GM19438 (cell line): ENCODE data around the gene PDCD5.
"Not testable (repeated sequence)": the region's sequence is repeated elsewhere in the genome, so short reads cannot be mapped to it uniquely, and the experiment has no call there.

ENCODE experiments used
- ATAC-seq: cut with Tn5 transposase; IDR thresholded peaks from one replicate; pipeline ENCODE4 v1.9.1; 2021; ENCODE audit warnings: low read depth; ENCODE audit not compliant: unreplicated experiment

Gene PDCD5, protein sequence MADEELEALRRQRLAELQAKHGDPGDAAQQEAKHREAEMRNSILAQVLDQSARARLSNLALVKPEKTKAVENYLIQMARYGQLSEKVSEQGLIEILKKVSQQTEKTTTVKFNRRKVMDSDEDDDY

DNA sequence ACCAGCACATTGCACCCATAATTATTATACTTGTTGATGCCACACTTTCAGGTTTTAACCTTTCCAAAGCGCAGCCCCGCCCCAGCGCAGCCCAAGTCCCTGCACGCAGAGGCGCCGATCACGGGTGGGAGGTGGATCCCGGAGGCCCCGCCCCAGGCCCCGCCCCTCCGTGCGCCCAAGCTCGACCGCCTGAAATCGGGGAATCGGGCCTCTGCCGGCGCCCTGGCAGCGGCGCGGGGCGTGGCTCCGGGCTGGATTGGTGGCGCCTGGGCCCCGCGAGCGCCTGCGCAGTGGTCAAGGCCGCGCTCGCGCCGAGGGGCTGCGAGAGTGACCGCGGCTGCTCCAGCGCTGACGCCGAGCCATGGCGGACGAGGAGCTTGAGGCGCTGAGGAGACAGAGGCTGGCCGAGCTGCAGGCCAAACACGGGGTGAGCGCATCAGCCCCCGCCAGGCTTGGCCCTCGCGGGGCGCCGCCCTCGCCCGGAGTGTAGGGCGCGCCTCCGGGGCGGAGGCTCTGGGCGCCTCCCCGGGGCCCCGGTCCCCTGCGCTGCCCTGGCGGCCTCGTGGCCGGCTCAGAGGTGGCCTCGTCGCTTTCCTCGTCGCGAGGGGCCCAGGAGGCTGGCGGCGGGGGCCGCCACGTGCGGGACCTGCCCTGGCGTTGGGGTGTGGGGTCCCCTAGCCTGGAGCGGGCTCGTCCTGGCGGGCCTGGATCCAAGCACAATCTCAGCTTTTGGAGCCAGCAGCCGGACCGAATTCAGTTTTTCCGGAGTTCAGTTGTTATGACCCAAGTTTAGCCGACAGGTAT lies at the start of gene PDCD5:
PDCD5 (plus strand) TSS at position 290 of the 804 bp plus-strand sequence; CDS start at position 362, 72 bp downstream.
- ATAC-seq, result peak; percentile 86

DNA sequence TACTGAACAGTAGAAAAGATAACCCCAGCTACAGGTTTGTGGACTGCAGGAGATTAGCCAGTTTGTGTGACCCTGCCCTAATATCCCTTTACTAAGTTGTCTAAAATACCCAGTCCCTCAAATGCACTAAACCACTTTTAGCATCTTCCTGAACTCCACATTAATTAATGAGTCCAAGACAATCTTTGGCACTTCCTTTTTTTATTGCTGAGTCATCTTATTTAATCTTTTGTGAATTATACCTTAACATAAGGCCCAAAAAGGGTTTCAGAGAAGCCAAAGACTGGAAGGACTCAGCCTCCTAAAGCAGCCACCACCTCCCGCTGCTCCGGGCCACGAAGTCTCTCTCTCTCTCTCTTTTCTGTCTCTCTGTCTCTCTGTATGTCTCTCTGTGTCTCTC lies 48.8 kb upstream of the PDCD5 start:
- no peak for ATAC-seq

DNA sequence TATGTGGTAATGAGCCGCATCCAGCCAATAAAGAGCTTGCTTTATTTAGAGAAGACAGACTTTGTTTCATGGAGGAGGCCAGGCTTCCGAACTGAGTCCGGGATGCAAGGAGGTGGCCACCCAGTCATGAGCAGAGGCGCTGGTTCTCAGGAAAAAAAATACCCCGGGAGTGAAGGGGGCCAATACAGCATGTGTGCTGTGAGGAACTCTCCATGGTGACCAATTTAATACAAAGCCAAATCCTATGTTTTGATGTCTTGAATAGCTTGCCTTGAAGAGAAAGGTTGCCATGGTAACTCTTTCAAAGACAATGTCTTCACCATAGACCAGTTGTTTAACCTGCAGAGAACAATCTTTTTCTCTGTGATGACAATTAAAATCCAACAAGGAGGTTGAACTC lies 43.4 kb upstream of the PDCD5 start:
- no peak for ATAC-seq

DNA sequence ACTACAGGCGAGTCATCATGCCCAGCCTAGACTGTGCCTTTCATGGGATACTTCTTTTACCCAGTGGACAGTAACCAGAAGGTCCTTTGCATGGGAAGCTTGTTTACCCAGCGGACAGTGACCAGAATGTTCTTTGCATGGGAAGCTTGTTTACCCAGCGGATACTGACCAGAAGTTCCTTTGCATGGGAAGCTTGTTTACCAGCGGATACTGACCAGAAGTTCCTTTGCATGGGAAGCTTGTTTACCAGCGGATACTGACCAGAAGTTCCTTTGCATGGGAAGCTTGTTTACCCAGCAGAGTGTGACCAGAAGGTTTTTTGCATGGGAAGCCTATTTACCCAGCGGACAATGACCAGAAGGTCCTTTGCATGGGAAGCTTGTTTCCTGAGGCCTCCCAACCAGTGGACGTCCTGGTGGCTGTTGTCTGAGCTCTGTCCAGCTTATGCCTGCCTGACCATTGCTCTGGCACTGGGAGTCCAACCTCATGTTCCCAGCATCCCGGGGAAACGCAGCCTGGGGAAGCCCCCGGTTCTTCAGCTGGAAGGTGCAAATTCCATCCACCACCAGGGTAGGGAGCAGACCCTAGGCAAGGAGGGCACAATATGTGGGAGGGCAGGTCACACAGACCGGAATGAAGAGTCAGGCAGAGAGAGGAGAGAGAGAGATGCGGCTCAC lies 41.6 kb upstream of the PDCD5 start:
- no peak for ATAC-seq

DNA sequence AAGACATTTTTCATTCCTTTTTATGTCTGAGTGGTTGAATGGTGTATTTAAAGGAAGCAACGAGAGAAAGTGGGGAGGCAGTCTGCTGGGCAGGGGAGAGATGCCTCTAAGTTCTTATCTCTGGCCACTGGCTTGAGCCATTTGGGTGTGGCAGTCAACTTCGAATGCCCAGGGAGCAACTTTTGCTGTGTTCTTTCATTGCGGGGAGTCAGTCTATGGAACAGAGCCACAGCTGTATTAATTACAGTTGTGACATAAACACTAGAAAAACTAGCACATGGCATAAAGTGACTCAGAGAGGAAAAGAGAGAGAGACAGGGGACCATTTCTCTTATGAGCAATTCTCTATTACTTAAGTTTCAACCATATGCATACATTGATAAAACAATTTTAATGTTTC lies 40.4 kb upstream of the PDCD5 start:
- no peak for ATAC-seq

DNA sequence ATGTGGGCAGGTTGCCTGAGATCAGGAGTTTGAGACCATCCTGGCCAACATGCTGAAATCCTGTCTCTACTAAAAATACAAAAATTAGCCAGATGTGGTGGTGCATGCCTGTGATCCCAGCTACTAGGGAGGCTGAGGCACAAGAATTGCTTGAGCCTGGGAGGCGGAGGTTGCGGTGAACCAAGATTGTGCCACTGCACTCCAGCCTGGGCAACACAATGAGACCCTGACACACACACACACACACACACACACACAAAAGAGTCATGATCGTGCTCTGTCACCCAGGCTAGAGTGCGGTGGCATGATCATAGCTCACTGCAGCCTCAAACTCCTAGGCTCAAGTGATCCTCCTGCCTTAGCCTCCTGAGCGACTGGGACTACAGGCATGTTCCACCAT lies 39.6 kb upstream of the PDCD5 start:
- ATAC-seq, result not testable (repeated sequence)

DNA sequence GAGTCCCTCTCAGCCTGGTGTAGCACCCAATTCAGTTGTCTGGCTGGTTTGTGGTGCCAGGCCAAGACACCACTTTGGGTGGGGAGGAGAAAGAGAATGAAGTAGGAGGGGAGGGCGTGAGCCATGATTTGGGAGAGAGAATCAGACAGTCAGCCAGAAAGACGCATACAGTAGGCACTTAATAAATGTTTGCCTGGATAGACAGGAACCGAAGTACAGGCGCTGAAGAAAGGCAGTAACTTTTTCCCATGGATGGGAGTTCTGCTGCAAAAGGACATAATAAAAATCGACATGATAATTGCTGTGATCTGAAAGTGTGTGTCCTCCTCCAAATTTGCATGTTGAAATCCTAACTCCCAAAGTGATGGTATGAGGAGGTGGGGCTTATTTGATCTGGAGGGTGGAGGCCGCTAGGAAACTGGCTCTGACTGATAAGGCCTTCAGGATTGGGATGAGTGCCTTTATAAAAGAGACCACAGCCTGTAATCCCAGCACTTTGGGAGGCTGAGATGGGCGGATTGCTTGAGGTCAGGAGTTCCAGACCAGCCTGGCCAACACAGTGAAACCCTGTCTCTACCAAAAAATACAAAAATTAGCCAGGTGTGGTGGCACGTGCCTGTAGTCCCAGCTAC lies 38.4 kb upstream of the PDCD5 start:
- ATAC-seq, result no peak

DNA sequence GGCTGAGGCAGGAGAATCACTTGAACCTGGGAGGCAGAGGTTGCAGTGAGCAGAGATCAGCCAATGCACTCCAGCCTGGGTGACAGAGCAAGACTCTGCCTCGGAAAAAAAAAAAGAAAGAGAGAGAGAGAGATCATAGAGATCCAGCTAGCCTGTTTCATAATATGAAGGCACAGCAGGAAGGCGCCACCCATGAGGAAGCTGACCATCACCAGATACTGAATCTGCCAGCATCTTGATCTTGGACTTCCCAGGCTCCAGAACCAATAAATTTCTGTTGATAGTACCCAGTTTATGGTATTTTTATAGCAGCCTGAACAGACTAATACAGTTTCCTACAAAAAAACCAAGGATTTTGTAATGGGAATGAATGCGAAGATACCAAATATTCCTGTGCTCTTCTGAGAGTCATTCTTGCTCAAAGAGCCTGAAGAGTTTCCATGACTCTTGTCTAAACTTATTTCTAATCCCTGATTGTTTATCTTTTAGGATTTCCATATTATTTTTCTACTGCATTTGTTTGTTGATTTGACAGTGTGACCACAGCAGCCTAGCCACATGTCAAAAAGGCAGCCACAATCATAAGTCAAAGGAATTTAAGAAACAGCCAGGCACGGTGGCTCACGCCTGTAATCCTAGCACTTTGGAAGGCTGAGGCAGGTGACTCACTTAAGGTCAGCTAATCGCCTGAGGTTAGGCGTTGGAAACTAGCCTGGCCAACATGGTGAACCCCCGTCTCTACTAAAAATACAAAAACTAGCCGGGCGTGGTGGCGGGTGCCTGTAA lies 37.7 kb upstream of the PDCD5 start:
- ATAC-seq, result no peak

DNA sequence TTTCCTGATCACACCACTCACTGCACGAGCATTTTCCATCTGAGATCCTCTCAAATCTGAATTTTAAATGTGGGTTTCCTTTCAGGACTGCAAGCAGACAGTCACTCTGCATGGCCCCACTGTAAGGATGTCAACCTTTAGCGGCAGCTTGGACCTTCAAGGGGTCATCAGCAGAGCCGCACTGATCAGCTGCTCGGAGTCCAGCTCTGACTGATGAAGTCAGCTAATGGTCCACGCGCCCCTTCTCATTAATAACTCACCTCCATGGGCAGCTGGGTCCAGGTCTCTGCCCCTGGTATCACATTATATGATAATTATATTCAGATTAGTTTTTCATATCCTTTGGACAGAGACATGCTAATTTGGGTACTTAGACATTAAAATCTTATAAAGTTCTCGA lies 36.1 kb upstream of the PDCD5 start:
- no peak for ATAC-seq

DNA sequence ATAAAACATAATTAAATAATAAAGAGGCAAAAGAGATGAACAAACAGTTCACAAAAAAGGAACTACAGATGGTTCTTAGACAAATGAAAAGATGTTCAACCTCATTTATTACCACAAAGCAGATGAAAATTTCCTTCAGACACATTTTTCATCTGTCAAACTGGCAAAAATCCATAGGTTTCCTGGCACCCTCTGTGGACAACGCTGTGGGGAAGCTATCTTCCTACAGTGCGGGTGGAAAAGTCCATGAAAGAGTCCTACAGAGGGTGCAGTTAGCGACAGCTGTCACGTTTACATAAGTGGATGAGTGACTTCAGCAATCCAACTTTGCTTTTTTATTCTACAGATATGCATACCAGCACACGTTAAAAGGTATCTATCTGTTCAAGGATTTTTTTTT lies 30.3 kb upstream of the PDCD5 start:
- no peak for ATAC-seq

DNA sequence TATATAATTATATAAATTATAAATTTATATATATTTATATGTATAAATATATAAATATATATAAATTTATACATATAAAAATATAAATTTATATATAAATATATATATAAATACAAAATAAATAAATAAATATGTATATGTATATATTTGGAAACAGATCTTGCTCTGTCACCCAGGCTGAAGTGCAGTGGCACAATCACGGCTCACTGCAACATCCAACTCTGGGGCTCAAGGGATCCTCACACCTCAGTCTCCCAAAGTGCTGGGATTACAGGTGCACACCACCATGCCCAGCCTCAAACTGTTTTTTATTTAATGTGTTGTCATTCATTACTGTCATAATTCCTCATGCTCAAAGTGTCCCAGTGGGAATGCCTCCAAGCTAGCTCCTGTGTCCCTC lies 25.2 kb upstream of the PDCD5 start:
- ATAC-seq, result no peak

DNA sequence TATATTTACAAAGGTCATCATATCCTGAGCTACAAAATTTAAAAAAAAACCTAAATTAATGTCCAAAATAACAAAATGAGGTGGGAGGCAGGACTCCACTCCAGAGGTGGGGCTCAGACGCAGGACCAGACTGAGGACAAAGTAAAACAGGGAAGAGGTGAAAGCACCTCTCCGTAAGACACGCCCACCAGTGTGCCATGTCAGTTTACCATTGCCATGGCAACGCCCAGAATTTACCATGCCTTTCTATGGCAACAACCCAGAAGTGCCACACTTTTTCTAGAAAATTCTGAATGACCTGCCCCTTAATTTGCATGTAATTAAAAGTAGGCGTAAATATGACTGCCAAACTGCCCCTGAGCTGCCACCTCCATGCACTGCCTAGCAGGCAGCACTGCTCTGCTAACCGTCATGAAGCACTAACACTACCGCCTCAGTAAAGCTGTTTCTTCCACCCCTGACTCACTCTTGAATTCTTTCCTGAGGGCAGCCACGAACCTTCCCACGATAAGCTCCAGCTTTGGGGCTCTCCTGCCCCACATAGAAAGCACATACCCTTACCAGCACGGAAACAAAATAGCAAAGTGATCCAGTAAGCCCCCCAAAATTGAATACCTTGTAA lies 22.3 kb upstream of the PDCD5 start:
- no peak for ATAC-seq

DNA sequence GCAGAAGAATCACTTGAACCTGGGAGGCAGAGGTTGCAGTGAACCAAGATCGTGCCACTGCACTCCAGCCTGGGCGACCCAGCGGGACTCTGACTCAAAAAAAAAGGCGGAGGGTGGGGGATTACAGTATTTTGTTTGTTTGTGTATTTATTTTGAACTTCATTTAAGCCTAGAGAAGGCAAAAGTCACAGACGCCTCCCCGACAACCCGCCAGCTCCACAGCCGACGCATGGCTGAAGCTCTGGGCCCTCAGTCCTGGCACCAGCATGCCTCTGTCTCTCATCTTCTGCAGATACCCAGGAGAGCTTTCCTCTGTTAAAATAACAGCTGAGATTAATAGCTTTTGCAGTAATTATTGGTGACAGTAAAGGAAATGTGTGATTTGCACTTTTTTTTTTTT lies 17.2 kb upstream of the PDCD5 start:
- ATAC-seq, result no peak

DNA sequence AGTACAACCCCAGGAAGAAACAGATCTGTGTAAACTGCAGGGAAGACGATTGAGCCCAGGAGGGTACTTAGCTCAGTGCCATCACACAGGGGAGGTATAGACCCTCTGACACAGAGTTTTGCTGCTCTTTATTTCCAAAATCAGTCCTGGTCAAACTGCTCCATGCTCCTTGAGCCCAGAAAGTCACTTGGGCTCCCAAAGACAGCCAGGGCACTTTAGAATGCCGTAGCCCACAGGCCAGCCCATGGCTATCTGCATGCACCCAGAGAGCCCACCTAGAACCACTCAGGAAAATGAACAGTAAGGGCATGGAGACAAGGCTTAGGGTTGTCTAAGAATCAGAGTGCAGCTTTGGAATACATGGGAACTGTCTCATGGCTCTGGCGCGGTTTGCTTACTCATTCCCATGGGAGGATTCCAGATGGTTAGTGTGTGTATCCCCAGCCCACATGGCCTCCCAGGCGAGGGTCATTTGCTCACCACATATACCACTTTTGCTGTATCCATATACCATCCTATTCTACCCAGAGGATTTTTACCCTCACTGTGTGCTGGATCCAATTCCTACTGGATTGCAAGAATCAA lies 14.7 kb upstream of the PDCD5 start:
- ATAC-seq, result no peak

DNA sequence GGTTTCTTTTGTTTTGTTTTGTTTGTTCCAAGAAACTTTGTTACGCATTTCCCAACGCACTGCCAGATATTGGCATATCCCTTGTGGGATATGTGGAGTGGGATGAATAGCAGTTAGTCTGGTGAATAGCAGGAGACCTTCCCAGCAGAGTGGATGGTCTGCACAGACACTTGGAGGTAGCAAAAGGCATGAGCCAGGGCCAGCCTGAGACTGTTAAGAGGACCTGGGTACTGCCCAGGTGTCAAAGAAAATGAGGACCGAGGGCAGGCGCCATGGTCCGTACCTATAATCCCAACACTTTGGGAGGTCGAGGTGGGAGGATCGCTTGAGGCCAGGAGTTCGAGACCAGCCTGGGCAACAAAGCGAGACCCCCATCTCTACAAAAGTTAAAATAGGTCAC lies 13.5 kb upstream of the PDCD5 start:
- no peak for ATAC-seq

DNA sequence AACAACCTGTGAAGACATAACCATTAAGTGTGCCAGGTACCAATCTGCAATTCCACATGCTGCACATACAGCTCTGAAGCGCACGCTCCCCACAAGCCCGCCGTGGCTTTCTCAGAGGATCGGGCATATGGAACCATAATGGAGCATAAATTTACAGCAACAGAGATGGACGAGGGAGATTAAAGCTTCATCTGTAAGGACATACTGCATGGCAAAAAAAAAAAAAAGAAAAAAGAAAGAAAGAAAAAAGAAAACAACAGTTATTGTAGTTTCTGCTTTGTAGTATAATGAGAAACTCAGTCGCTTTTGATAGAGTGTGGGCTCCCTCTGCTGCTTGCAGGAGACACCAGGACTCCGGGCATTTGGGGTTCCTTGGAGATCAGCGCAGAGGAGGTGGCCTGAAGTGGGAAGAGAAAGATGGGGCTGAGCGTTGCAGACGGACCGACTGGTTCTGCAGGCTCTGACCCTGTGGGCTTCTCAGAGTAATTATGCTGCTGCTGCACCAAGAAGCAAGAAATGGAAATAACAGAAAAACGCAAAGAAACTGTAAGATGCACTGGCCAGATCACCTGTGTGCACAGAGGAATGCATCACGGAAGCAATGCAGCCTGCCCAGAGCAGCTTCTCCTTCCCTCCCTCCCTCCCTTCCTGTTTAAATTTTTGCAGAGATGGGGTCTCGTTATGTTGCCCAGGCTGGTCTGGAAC lies 10.8 kb upstream of the PDCD5 start:
- no peak for ATAC-seq

DNA sequence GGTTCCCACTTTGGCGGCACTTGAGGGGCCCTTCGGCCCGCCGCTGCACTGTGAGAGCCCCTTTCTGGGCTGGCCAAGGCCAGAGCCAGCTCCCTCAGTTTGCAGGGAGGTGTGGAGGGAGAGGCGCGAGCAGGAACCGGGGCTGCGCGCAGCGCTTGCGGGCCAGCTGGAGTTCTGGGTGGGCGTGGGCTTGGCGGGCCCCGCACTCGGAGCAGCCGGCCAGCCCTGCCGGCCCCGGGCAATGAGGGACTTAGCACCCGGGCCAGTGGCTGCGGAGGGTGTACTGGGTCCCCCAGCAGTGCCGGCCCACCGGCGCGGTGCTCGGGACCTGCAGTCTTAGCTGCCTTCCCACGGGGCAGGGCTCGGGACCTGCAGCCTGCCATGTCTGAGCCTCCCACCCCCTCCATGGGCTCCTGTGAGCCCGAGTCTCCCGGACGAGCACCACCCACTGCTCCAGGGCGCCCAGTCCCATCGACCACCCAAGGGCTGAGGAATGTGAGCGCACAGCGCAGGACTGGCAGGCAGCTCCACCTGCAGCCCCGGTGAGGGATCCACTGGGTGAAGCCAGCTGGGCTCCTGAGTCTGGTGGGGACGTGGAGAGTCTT lies 9.4 kb upstream of the PDCD5 start:
- ATAC-seq, result not testable (repeated sequence)

DNA sequence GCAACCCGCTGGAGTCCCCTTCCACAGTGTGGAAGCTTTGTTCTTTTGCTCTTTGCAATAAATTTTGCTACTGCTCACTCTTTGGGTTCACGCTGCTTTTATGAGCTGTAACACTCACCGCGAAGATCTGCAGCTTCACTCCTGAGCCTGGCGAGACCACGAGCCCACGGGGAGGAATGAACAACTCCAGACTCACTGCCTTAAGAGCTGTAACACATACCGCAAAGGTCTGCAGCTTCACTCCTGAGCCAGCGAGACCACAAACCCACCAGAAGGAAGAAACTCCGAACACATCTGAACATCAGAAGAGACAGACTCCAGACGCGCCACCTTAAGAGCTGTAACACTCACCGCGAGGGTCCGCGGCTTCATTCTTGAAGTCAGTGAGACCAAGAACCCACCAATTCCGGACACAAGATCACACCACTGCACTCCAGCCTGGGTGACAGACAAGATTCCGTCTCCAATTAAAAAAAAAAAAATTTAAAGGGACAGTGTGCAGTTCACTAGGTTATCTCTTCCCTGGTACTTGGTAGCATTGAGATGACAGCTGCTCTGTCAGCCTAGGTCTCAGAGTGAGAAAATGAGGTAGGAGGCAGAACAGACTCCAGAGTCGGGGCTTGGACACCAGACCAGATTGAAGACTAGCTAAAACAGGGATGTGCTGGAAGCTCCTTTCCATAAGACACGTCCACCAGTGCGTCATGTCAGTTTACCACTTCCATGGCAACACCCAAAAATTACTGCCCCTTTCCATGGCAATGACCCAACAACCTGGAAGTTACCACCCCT lies 8.1 kb upstream of the PDCD5 start:
- not testable (repeated sequence) for ATAC-seq
